ENCODE results near the gene CSGALNACT2. TPM values are rescaled to one million over a fixed set of nuclear protein-coding genes. Genes with fewer than 3 reads are reported as not detected.
A peak's percentile ranks its signal among the peaks of the same experiment; 100 is the strongest.

Gene CSGALNACT2
- total RNA-seq, 1 experiment from 2014 or later = 3.9 TPM

DNA sequence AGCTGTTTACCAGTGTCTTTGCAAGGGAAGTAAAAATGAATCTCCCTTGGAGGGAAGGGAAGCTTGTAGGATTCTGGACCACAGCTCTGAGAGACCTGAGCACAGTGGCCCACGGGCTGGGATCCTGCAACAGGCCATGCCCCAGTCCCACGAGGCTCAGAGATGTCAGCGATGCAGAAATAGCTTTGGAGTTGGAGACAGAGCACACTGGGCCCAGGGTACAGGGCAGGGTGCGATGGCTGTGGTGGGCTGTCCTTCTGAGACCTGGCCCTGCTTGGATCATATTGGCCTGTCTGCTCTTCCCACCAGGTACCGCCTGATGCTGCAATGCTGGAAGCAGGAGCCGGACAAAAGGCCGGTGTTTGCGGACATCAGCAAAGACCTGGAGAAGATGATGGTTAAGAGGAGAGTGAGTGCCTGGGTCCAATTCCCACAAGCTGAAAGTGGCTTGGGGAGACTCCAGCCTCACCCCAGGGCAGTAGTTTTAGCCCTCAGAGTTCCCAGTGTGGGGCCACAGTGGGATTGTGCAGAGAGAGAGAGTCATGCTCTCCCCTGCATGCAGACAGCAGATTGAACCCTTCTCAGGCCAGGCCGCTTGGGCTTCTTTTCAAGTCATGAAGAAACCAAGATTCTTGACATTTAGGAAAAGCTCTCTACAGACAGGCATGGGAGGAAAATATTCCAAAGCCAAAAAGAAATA is 13.5 kb upstream of the CSGALNACT2 start:
- DNase-seq (ENCODE audit: low spot score) = no peak

DNA sequence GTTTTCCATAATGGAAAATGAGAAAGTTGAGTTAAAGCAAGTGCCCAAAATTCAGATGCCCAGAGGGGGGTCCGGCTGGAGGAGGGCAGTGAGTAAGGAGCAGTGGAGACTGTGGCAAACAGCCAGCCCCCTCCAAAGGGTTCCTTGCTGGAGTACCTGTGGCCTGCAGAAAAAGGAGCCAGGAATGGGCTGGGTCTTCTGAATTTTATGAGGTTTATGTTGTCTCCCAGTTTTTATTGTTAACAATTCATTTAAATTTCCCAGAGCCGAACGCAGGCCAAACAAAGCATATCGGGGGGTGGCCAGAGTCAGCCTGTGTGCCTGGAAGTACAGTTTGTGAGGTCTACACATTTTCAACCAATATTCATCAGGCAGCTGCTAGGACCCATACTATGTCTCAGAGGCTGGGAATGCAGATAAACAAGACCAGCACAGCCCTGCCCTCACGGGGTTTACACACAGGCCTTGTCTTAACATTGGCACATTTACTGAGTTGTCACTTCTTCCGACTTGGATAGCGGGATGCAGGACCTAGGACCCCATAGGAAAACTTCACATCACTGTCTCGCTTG is 12.9 kb upstream of the CSGALNACT2 start:
- no peak for DNase-seq (ENCODE audit: low spot score)

DNA sequence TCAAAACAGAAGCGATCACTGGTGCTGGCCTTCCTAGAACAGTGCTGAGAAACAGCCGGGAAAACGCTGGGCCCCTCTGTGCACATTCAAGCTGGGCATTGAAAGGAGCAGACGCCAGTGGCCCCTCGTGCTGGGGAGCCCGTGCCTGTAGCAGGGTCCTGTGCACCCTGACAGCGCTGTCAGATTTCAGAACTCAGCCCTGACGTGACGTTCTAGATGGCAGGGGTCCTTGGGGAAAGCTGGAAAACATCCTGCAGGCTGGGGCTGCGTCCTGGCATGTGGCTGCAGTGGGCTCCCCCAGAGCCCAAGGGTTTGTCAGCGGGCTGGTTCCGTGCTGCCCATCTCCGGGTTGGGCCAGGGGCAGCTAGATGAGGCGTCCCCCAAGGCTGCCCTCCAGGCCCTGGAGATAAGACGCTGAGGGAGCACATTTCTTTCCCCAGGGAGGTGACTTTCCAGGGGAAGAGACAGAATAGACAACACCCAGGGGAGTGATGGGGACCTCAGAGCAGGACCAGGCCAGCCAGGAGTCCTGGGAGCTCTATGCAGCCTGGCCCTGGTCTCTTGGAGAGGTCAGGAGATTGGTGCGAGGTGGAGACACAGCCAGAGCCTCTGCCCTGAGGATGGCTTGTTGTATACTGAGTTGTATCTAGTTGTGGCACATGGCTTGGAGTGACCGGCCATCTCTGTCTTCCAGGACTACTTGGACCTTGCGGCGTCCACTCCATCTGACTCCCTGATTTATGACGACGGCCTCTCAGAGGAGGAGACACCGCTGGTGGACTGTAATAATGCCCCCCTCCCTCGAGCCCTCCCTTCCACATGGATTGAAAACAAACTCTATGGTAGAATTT is 12.1 kb upstream of the CSGALNACT2 start:
- no peak for DNase-seq (ENCODE audit: low spot score)

GRCh38 chr10:43126759-43127424 is 11.4 kb upstream of the CSGALNACT2 start:
- DNase-seq (ENCODE audit: low spot score) = no peak

DNA sequence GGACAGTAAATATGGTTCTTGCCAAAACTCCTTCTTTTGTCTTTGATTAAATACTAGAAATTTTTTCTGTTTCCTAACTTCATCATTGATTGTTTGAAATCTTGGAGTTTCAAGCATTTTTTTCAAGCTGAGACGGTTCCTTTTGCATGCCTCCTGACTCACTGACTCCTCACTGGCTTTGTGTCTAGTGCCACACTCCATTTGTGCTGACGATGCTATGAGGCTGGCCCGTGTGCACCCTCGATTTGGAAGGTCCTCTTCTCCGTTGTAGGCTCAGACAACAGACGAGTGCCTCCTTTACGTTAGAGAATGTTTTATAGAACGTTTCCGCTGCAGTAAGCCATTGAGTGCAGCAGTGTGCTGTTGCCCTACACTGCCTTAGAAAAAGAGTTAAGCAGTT is 10.8 kb upstream of the CSGALNACT2 start:
- no peak for DNase-seq (ENCODE audit: low spot score)

DNA sequence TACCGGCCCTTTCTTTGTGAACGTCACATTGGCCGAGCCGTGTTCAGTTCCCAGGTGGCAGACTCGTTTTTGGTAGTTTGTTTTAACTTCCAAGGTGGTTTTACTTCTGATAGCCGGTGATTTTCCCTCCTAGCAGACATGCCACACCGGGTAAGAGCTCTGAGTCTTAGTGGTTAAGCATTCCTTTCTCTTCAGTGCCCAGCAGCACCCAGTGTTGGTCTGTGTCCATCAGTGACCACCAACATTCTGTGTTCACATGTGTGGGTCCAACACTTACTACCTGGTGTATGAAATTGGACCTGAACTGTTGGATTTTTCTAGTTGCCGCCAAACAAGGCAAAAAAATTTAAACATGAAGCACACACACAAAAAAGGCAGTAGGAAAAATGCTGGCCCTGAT is 9.9 kb upstream of the CSGALNACT2 start:
- DNase-seq (ENCODE audit: low spot score) = no peak

GRCh38 chr10:43128958-43129706 is 9.1 kb upstream of the CSGALNACT2 start:
- DNase-seq (ENCODE audit: low spot score) = peak; percentile 94

- DNase-seq (ENCODE audit: low spot score) = no peak
Measured at GRCh38 chr10:43130770-43131171, 7.5 kb upstream of the CSGALNACT2 start.

DNA sequence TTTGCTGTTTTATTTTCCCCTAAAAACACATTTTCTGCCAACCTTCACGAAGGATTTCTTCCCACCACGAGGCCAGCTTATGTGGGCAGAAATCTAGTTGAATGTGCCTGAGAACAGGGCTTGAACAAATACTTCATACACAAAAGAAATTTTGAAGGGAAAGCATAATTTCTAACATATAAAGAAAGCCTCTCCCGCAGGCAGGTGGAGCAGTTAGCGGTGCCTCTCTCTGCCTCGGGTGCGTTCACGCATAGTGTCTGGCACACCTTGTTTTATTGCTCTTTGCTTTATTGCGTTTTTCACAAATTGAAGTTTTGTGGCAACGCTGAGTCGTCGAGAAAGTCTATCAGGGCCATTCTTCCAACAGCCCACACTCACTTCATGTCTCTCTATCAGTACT is 7.0 kb upstream of the CSGALNACT2 start:
- no peak for DNase-seq (ENCODE audit: low spot score)

GRCh38 chr10:43131906-43132305 is 6.3 kb upstream of the CSGALNACT2 start:
- DNase-seq (ENCODE audit: low spot score) = no peak

DNA sequence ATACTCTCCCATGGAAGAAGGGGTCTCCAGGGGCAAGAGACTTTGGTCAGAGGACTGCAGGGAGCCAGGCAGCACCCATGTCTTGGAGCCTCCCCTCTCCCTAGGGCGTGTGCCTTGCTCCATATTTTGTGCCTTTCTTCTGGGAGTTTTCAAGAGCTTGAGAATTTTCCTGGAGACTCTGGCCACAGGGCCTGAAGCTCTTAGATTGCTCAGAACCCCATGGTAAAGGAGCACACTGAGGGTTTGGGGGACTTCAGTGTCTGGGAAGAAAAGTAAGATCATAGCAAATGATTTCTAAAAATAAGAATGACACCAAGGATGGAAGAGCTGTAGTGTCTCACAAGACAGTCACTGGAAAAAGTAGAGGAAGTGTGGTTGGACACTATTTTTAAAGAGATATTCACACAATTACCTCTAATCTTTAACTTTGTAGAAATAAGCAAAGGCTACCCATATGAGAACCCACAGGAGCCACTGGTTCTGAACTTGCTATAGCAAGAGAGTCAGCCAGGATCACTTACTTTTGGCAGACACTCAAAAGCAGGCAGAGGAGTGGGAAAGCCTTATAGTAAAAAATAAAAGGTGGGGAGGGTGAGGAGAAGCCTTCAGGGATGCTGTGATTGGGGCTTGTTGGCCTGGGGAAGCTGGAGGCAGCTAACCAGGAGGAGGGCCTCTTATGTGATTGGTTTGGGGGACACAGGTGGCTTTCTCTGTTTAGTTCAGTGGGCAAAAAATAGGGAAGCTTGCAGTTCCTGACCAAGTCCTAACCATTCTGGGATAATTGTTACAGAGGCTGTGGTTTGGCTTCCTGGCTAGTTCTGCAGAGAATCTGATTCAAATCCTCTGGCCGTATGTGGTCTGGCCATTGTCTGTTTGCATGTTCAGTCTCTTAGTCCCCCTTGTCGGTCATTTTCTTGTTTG is 5.1 kb upstream of the CSGALNACT2 start:
- no peak for DNase-seq (ENCODE audit: low spot score)

GRCh38 chr10:43134126-43134905 is 3.9 kb upstream of the CSGALNACT2 start:
- DNase-seq (ENCODE audit: low spot score) = no peak

GRCh38 chr10:43135064-43135463 is 3.2 kb upstream of the CSGALNACT2 start:
- no peak for DNase-seq (ENCODE audit: low spot score)

DNA sequence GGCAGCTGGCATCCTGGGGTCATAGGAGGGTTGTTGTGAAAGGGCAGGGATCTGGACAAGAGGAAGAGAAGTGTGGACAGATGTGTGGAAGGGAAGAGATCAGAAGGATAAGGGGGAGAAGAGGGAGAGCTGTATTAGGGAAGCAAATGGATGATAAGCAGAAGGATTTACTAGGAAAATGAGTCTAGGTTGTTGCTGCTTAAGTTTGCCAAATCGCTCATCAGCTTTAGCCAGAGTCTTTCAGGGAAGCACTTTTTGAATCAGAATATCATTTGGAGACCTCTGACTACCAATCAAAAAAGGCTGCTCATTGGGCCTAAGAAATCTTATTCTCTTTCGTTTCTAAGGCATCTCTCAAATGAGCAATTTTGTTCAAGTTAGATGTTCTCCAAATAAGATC is 2.6 kb upstream of the CSGALNACT2 start:
- no peak for DNase-seq (ENCODE audit: low spot score)

DNA sequence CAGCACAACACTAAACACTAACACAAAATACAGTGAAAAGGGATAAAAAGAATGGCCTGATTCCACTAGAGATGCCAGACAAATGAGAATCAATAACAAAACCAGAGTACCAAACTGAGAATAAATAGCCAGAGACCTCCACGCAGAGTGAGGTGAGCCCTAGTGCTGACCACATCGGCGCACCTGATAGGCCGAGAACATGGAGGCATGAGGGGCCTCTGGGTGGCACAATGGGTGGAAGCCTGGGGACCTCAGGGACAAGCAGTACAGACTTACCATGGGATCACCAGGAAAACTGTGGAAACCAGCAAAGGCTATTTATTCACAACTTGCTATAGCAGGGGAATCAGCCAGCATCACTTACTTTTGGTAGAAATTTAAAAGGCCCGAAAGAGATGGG is 1.8 kb upstream of the CSGALNACT2 start:
- no peak for DNase-seq (ENCODE audit: low spot score)

DNA sequence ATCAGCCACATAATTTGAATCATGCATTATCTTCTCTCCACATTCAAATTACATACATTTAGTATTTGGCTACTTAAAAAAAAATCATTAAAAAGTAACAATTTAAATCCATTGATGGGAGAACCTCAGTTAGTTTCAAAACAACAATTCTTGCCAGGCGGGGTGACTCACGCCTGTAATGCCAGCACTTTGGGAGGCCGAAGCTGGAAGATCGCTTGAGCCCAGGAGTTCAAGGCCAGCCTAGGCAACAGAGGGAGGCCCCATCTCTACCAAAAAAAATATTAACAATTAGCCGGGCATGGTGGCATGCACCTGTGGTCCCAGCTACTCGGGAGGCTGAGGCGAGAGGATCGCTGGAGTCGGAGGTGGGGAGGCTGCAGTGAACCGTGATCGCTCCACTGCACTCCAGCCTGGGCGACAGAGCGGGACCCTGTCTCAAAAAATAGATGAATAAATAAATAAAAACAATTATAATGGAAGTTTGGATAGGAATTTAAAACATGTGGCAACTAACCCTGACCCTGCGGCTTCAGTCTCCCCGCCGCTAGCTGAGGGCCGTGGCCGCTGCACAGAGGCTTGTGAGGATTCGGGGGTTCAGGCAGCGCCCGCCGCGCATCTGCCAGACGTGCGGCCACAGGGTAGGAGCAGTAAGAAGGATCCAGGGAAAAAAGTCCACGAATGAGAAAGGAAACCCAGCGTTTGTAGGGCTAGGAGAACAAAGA is 1.1 kb upstream of the CSGALNACT2 start:
- no peak for DNase-seq (ENCODE audit: low spot score)

DNA sequence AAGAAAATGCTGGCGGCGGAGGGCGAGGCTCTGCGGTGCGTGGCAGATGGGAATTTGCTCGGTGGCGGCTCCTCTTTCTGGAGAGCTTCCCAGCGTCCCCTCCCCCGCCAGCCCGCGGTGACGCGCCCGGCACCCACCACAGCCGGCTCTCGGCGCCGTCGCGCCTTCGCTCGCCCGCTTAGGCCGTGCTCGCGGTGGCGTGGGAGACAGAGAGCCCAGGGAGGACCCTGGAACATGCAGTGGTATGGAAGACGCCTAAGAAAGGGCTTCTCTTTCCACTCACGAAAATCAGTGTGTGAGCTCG is 576 bp upstream of the CSGALNACT2 start:
- DNase-seq (ENCODE audit: low spot score) = no peak

- no peak for DNase-seq (ENCODE audit: low spot score)
Measured at GRCh38 chr10:43138757-43139241, 554 bp downstream of the CSGALNACT2 start.

GRCh38 chr10:43141421-43141820 is 3.2 kb downstream of the CSGALNACT2 start:
- DNase-seq (ENCODE audit: low spot score) = no peak
